H9 (cell line): ENCODE data around the gene SH3PXD2B. TPM values are rescaled to one million over a fixed set of nuclear protein-coding genes. Genes with fewer than 3 reads are reported as not detected.

Experiments
- DNase-seq: peaks from one replicate; pipeline ENCODE4 v3.0.0-alpha.2; 2017
- H2AFZ ChIP-seq: one replicate; pipeline ENCODE4 v1.6.1; 2013; ENCODE audit warnings: mild to moderate bottlenecking, low read length, control low read depth, moderate library complexity
- H2AK5ac ChIP-seq: 2 replicates; pipeline ENCODE4 v1.6.1; 2013; ENCODE audit warnings: low read length, control low read depth, mixed read lengths; ENCODE audit not compliant: insufficient read length
- H2BK120ac ChIP-seq: one replicate; pipeline ENCODE4 v1.6.1; 2013; ENCODE audit warnings: low read depth, mild to moderate bottlenecking, low read length, control low read depth, inconsistent platforms; ENCODE audit not compliant: poor library complexity, severe bottlenecking
- H2BK12ac ChIP-seq: 2 replicates; pipeline ENCODE4 v1.6.1; 2013; ENCODE audit warnings: low read length, control low read depth, mixed read lengths, low read depth; ENCODE audit not compliant: insufficient read length
- H2BK15ac ChIP-seq: 2 replicates; pipeline ENCODE4 v1.6.1; 2013; ENCODE audit warnings: low read depth, low read length, control low read depth
- H2BK20ac ChIP-seq: one replicate; pipeline ENCODE4 v1.6.1; 2013; ENCODE audit warnings: low read depth, mild to moderate bottlenecking, low read length, control low read depth, inconsistent platforms; ENCODE audit not compliant: poor library complexity, severe bottlenecking
- H2BK5ac ChIP-seq: 2 replicates; pipeline ENCODE4 v1.6.1; 2013; ENCODE audit warnings: low read length, control low read depth, mixed read lengths; ENCODE audit not compliant: insufficient read length
- H3K14ac ChIP-seq: 2 replicates; pipeline ENCODE4 v1.6.1; 2013; ENCODE audit warnings: low read length, control low read depth; ENCODE audit not compliant: insufficient read depth
- H3K18ac ChIP-seq: 2 replicates; pipeline ENCODE4 v1.6.1; 2013; ENCODE audit warnings: low read depth, mild to moderate bottlenecking, mixed read lengths, low read length, control low read depth; ENCODE audit not compliant: insufficient read length
- H3K23ac ChIP-seq: 2 replicates; pipeline ENCODE4 v1.6.1; 2013; ENCODE audit warnings: low read length, control low read depth, mixed read lengths, low read depth; ENCODE audit not compliant: insufficient read length
- H3K23me2 ChIP-seq: 2 replicates; pipeline ENCODE4 v1.6.1; 2013; ENCODE audit warnings: low read depth, mild to moderate bottlenecking, mixed read lengths, low read length, control low read depth; ENCODE audit not compliant: insufficient read length, poor library complexity, severe bottlenecking
- H3K27ac ChIP-seq: 2 replicates; pipeline ENCODE4 v1.5.1; 2013; ENCODE audit warnings: low read length, control low read depth, mixed read lengths, low read depth; ENCODE audit not compliant: insufficient read length
- H3K27me3 ChIP-seq: 2 replicates; pipeline ENCODE4 v1.6.1; 2013; ENCODE audit warnings: low read length, control low read depth, inconsistent platforms; ENCODE audit not compliant: insufficient read depth
- H3K4ac ChIP-seq: 2 replicates; pipeline ENCODE4 v1.6.1; 2013; ENCODE audit warnings: low read depth, mild to moderate bottlenecking, control low read depth, inconsistent platforms, low read length, moderate library complexity
- H3K4me1 ChIP-seq: 2 replicates; pipeline ENCODE4 v1.6.1; 2013; ENCODE audit warnings: low read length, control low read depth, inconsistent platforms; ENCODE audit not compliant: insufficient read depth
- H3K4me2 ChIP-seq: 2 replicates; pipeline ENCODE4 v1.6.1; 2013; ENCODE audit warnings: low read length, control low read depth, mixed read lengths; ENCODE audit not compliant: insufficient read length, insufficient read depth
- H3K56ac ChIP-seq: 2 replicates; pipeline ENCODE4 v1.6.1; 2013; ENCODE audit warnings: low read depth, mild to moderate bottlenecking, mixed read lengths, low read length, control low read depth; ENCODE audit not compliant: insufficient read length
- H3K79me1 ChIP-seq: 2 replicates; pipeline ENCODE4 v1.6.1; 2013; ENCODE audit warnings: low read depth, mild to moderate bottlenecking, moderate library complexity, low read length, control low read depth, inconsistent platforms; ENCODE audit not compliant: insufficient read depth, poor library complexity, severe bottlenecking
- H3K79me2 ChIP-seq: 2 replicates; pipeline ENCODE4 v1.6.1; 2013; ENCODE audit warnings: low read length, control low read depth, inconsistent platforms; ENCODE audit not compliant: insufficient read depth
- H3K9ac ChIP-seq: 2 replicates; pipeline ENCODE4 v1.6.1; 2013; ENCODE audit warnings: low read length, control low read depth, mixed read lengths; ENCODE audit not compliant: insufficient read length; ENCODE audit errors: extremely low read depth
- H3K9me3 ChIP-seq: one replicate; pipeline ENCODE4 v1.6.1; 2013; ENCODE audit warnings: low read depth, low read length, inconsistent platforms; ENCODE audit not compliant: control insufficient read depth
- H3T11ph ChIP-seq: one replicate; pipeline ENCODE4 v1.6.1; 2013; ENCODE audit warnings: mild to moderate bottlenecking, low read length, control low read depth, inconsistent platforms
- H4K20me1 ChIP-seq: one replicate; pipeline ENCODE4 v1.6.1; 2013; ENCODE audit not compliant: control insufficient read depth, insufficient read length, insufficient read depth
- H4K5ac ChIP-seq: 2 replicates; pipeline ENCODE4 v1.6.1; 2013; ENCODE audit warnings: low read depth, mild to moderate bottlenecking, mixed read lengths, low read length, control low read depth; ENCODE audit not compliant: insufficient read length
- H4K8ac ChIP-seq: replicated peaks from 2 replicates; pipeline ENCODE4 v1.6.1; 2013; ENCODE audit warnings: low read length, control low read depth, mixed read lengths, low read depth; ENCODE audit not compliant: insufficient read length
- H4K91ac ChIP-seq: 2 replicates; pipeline ENCODE4 v1.6.1; 2013; ENCODE audit warnings: low read depth, mild to moderate bottlenecking, moderate library complexity, mixed read lengths, low read length, control low read depth; ENCODE audit not compliant: insufficient read length
- H3K27ac Mint-ChIP-seq, 3 experiments: 2 replicates in 2 of 3; 3 replicates in 1 of 3; pipeline ENCODE4 v1.8.0; 2020 to 2021; ENCODE audit warnings: mixed read lengths in 3 of 3, mild to moderate bottlenecking in 1 of 3, moderate library complexity in 1 of 3
- H3K27me3 Mint-ChIP-seq: 2 replicates; pipeline ENCODE4 v1.8.0; 2021; ENCODE audit warnings: low read depth, mild to moderate bottlenecking, moderate library complexity, mixed read lengths
- H3K36me3 Mint-ChIP-seq, 3 experiments: 2 replicates in 2 of 3; 3 replicates in 1 of 3; pipeline ENCODE4 v1.8.0; 2020 to 2021; ENCODE audit warnings: low read depth in 3 of 3, mixed read lengths in 3 of 3; ENCODE audit not compliant: insufficient read depth in 1 of 3
- H3K4me1 Mint-ChIP-seq, 2 experiments: 2 replicates each; pipeline ENCODE4 v1.8.0; 2020; ENCODE audit warnings: mixed read lengths in 2 of 2
- H3K4me3 Mint-ChIP-seq, 2 experiments: 2 replicates in 1 of 2; 3 replicates in 1 of 2; pipeline ENCODE4 v1.8.0; 2020 to 2021; ENCODE audit warnings: mild to moderate bottlenecking in 2 of 2, mixed read lengths in 2 of 2, moderate library complexity in 1 of 2
- H3K9me3 Mint-ChIP-seq, 2 experiments: 2 replicates in 1 of 2; 3 replicates in 1 of 2; pipeline ENCODE4 v1.8.0; 2020; ENCODE audit warnings: mild to moderate bottlenecking in 2 of 2, mixed read lengths in 2 of 2, moderate library complexity in 1 of 2
- CTCF ChIP-seq: fragments of 200-600 bp; sonication (generic); conservative IDR thresholded peaks from 3 replicates; pipeline ENCODE4 v1.8.0; 2021; ENCODE audit warnings: antibody characterized with exemption, mild to moderate bottlenecking
- WGBS: extraction: QIAGEN DNeasy Blood & Tissue Kit; methylation state at CpG from one replicate; pipeline ENCODE4 v1.1.7; 2013; ENCODE audit warnings: missing lambda C conversion rate, low lambda C conversion rate, mixed read lengths; ENCODE audit not compliant: insufficient read length; ENCODE audit errors: extremely low coverage; 5-methylcytosine and 5-hydroxymethylcytosine counted together
- total RNA-seq: library from RNA; stranded (reverse); gene quantifications from 2 replicates; pipeline ENCODE4 v1.2.1, GENCODE V29; 2021

SH3PXD2B gene
- total RNA-seq, 1 experiment from 2014 or later: 49.0 TPM

DNA sequence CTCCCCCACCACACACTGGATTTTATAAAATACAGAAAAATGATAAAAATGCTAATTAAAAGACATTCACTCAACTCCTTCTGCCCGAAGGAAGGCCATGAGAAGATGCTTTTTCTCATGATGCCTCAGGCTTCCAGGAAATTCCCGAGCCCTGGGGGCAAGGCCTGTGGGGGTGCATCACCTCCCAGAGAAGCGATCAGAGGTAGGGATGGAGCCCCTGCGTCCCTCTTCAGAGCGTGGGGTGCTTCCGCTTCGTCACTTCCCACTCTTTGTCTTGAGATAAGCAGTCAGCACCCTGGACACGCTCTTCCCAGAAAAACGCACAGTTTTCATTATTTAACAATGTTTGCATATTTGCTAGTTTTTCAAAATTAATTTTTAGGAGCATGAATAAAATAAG lies 33.3 kb upstream of the SH3PXD2B start:
- peaks cover 0 to 9% of the 10 kb centered on the region in 2 experiments; a peak in 2 of 4 replicates for H3K4me1 Mint-ChIP-seq
- Histone ChIP-seq H3T11ph (no peak overlapping the region), H3K14ac (no peak overlapping the region), H2BK120ac (no peak overlapping the region), H2AFZ (no peak overlapping the region), H3K79me1 (no peaks in the 10 kb centered on the region), H3K4me1 (no peaks in the 10 kb centered on the region), H4K5ac (no peak overlapping the region), H3K18ac (no peak overlapping the region), H3K27ac (no peak overlapping the region), H2BK20ac (no peak overlapping the region), H3K27me3 (no peaks in the 10 kb centered on the region), H2BK12ac (no peak overlapping the region), H3K23ac (no peak overlapping the region), H3K23me2 (no peaks in the 10 kb centered on the region), H2BK15ac (no peak overlapping the region), H4K20me1 (no peaks in the 10 kb centered on the region), H3K9me3 (no peaks in the 10 kb centered on the region), H3K4me2 (no peak overlapping the region), H3K9ac (no peak overlapping the region), H2BK5ac (no peak overlapping the region), H3K4ac (no peak overlapping the region), H4K91ac (no peak overlapping the region), H2AK5ac (no peak overlapping the region), H3K56ac (no peak overlapping the region), H4K8ac (no peak overlapping the region), H3K79me2 (no peaks in the 10 kb centered on the region)
- peaks cover 18% of the 10 kb centered on the region for H3K27me3 Mint-ChIP-seq
- no CpG with 5 or more reads among the region's 9 CpGs for WGBS
- H3K4me3 Mint-ChIP-seq: no peak overlapping the region
- DNase-seq: no peak
- peaks cover 0 to 4% of the 10 kb centered on the region in 2 experiments; a peak in 1 of 5 replicates for H3K9me3 Mint-ChIP-seq
- no peak for TF ChIP-seq CTCF
- no peaks in the 10 kb centered on the region for H3K36me3 Mint-ChIP-seq
- no peak overlapping the region for H3K27ac Mint-ChIP-seq
